ENCODE results near the gene SNTG2.
"Not testable (repeated sequence)": the region's sequence is repeated elsewhere in the genome, so short reads cannot be mapped to it uniquely, and the experiment has no call there.

The SNTG2 gene

DNA sequence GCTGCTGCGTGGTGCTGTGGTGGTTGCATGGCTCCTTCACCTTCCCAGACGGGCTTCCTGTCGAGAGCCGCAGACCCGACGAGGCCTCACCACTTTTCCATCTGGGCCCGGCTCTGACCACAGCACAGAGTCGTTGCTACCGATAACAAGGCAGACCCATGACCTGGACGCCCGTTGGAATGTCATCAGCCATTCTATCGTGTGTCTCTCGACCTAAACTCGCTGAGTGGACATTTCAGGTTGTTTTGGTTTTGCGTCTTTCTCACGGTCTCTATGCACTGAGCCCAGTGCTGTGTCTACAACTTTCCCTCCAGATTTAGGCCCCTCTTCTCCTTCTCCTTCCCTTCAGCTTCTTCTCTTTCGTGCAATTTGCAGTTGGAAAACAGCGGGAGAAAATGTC lies 257.9 kb downstream of the SNTG2 start:
- DNase-seq = no peak

DNA sequence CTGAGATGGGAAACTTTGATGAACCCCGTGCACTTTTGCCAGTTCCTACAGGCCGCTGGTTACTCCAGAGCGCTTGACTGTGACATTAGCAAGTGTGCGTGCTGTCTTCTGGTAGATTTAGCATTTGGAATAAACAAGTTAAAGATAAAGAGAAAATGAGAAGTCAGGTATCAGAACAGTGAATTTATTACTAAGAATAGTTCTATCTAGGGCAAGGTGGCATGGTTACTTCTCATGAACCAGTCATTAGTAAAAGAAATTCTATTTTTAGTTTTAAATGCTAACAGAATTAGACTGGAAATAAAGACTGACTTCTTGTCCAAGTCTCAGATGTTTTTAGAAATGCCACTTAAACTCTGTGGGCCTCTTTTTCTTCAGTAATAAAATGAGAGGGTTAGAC lies 258.6 kb downstream of the SNTG2 start:
- DNase-seq = no peak

DNA sequence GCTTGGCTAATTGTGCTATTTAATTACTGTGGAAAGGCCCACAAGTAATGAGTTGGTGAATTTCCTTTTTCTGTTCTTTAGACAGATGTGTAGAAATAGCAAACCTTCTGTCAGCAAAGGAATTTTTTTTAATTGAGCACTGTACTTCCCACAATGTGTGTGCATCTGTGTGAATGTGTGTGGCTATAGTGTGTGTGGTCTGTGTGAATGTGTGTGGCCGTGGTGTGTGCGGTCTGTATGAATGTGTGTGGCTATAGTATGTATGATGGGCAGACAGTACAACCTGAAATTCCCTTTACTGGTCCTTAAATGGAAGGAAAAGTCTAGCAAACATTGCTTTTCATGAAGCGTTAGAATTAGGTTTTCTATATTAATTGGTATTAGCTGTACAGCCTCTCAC lies 259.1 kb downstream of the SNTG2 start:
- no peak for DNase-seq

DNA sequence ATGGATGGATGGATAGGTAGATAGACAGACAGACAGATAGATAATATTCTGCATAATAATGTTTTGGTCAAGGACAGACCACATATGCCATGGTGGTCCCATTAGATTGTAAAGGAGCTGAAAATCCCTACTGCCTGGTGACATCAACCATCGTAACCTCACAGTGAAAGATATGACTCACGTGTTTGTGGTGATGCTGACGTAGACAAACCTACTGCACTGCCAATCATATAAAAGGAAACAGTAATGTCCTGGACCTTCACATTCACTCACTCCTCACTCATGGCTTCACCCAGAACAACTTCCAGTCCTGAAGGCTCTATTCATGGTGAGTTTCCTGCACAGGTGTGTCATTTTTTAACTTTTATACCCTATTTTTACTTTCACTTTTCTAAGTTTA lies 259.7 kb downstream of the SNTG2 start:
- DNase-seq = no peak

DNA sequence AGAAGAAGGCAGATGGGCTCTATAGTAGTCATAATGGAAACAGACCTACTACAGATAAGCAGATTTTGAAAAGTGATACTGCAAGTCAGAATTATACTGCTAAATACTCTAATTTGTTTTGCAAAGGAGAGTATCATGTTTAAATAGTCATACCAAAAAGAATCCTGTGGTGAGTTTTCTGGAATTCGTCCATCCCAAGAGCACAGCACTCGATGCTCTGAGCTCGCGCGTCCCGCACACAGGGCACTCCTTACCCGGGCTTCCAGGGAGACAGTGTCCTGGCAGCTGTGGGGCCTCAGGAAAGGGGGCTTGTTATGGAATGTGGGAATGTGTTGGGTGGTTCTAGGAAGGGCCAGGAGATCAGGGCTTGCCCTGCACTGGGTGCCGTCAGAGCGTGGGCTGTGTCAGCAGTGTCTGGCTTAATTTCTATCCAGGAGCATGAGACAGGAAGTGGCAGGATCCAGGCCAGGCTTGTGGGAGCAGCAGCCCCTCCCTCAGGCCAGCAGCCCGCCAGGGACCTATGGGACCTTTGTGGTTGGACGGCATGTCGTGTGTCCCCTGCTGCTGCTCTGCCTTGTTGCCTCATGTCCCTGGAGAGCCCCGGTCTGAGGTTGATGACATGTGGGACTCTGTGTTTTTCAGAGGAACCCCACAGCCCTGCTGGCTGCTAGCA lies 269.4 kb downstream of the SNTG2 start:
- DNase-seq = no peak

DNA sequence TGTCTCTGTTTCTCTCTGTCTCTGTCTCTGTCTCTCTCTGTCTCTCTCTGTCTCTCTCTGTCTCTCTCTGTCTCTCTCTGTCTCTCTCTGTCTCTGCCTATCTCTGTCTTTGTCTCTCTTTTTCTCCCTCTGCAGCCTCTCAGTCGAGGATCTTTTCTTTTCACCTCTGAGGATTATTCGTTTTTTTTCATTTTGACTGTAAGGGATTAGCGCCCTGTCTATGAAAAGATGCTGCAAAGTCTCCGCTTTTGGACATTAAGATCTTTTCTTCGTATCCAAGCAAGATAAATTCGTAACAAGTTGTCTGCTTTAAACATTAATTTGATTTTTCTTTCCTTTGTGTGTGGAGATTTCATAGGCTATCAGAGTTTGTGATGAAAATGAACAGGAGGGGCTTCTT lies 271.4 kb downstream of the SNTG2 start:
- no peak for DNase-seq

DNA sequence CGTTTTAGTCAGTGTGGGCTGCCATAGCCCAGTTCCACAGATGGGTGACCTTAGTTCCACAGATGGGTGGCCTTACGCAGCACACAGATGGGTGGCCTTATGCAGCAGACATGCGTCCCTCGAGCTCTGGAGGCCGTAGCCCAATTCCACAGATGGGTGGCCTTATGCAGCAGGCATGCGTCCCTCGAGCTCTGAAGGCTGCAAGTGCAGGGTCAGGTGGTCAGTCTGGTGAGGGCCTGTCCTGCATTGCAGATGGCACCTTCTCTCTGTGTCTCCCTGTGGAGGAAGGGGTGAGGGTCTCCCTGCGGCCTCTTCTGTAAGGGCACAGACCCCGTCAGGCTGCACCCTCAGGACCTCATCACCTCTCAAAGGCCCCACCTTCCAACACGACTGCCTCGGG lies 273.1 kb downstream of the SNTG2 start:
- DNase-seq = no peak

DNA sequence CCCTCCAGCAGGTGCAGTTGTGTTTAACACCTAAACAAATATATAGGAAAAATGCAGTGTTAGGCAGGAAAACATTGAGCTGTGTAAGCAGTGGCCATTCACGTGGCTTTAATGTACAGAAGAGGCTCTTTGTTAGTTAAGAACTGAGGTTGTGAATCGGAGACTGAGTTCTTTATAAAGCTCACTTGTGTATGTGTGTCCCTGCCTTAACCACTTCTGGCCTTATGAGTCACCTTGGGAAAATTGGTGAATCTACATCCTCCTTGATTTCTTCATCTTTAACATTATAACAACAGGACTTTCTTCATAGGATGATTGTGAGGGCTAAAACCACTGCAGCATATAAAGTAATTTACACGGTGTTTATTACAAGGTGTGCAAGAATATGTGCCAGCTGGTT lies 274.3 kb downstream of the SNTG2 start:
- no peak for DNase-seq

DNA sequence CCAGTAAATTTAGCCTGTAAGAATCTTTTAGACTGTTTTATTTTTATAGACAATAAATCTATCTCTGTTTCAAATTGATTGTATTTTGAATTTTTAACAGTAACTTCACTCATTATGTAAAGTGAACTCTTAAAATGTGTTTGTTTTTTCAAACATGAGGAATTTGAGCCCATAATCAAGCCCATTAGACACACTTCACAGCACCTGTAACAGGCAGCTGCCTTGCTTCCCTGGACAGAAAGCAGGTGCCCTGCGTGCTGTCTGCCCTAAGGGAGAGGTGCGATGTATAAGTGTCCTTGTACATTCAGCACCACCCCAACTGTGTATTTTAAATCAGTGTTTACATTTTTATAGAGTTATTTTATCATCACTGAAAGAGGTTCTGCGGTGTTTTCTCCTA lies 276.1 kb downstream of the SNTG2 start:
- DNase-seq = no peak

DNA sequence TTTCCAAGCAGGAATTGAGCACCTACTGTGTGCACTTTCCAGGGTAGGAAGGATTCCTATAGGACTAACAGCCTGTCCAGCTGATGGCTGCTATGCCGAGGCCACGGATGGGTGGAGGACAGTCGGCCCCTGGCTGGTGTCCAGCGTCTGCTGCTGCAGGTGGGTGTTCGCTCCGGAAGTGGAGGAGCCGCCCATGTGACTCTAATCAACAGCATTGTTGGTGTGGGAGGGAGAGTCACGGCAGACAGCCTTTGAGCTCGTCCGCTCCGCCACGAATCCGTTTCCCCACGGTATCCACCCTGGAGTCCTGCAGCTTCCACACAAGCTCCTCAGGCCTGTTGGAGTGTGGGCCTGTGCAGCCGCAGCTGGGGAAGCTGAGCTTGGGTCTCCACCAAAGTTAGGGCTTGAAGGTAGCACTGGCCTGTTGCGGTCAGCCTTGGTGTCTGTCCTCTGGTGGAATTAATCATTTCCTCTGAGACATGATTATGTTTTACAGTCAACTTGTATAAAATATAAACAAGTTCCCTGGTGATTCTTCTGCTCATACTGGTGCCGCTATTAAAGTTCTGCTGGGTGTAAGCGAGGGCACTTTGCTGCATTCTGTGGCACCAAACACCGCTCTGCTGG lies 276.7 kb downstream of the SNTG2 start:
- DNase-seq = no peak

DNA sequence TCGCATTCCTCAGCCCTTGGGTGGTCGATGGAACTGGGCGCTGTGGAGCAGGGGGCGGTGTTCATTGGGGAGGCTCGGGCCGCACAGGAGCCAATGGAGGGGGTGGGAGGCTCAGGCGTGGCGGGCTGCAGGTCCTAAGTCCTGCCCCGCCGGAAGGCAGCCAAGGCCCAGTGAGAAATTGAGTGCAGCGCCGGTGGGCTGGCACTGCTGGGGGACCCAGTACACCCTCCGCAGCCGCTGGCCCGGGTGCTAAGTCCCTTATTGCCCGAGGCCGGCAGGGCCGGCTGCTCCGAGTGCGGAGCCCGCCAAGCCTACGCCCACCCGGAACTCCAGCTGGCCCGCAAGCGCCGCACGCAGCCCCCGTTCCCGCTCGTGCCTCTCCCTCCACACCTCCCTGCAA lies 278.9 kb downstream of the SNTG2 start:
- not testable (repeated sequence) for DNase-seq

DNA sequence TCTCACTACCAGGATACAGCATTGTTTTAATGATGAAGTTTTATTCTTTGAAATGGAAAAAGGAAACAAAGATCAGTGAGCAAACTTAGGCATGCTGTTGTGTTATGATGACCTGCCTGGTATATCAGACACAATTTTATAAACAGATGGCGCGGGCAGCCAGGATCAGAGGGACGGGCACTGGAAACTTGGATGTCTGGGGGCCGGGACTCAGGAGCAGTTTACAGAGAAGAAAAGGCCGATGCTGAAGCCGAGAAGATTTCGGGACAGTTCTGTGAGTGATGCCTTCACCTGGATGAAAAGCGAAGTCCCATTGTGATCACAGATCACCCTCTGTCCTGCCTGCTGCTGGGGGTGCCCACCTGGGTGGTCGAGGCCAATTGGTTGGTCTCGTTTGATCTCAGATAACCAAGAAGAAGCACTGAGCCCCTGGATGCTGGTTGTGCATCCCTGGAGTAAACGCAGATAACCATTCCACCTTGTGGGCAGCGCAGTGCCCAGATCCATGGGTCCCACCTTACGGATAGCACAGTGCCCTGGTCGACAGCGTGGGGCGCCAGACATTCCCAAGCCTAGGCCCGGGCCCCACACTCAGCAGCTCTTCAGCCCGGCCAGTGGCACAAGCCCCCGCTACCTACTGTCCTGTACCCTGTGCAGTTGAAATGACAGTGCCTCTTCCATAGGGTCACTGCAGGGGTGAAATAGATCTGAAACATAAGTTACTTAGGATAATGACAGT lies 279.7 kb downstream of the SNTG2 start:
- no peak for DNase-seq

DNA sequence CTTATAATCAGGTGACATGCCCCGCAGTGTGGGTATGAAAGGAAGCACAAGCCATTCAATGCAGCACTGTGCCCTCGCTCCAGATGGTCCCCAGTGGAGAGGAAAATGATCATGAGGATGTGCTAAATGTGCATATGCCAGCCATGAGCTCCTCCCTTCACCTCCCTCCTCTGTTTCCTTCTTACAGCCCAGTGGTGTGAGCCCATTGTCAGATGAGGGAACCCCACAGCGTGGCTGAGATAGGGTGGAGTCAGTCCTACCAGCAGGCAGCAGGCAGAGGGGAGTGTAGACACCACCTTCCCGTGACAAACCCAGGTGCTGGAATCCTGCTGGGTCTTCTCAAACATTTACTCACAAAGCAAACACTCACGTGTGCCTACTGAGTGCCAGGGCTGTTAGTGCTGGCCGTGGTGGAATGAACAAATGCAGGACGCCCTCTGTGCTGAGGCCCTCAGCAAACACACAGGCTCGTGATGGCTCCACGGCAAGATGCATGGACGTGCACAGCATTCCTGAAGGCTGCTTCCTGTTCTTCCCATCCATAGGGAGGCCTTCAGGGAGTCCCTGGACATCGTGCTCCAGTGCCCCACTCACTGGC lies 280.9 kb downstream of the SNTG2 start:
- no peak for DNase-seq

DNA sequence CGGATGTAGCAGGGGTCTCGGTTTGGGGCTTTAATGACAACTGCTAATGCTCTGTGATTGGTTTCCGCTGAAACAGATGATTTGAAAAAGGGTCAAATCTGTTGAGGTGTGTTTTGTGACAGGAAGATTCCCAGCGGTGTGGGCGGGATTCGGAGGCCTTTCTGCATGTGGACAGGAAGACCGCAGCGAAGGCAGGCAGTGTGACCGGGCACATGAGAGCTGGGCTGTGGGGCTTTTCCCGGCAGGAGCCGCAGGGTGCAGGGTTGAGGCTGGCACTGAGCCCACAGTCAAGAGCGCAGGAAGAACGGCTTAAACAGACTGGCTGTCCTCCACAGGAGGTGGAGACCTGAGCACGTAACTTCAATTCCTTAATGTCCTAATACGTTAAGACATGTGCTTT lies 282.6 kb downstream of the SNTG2 start:
- no peak for DNase-seq

DNA sequence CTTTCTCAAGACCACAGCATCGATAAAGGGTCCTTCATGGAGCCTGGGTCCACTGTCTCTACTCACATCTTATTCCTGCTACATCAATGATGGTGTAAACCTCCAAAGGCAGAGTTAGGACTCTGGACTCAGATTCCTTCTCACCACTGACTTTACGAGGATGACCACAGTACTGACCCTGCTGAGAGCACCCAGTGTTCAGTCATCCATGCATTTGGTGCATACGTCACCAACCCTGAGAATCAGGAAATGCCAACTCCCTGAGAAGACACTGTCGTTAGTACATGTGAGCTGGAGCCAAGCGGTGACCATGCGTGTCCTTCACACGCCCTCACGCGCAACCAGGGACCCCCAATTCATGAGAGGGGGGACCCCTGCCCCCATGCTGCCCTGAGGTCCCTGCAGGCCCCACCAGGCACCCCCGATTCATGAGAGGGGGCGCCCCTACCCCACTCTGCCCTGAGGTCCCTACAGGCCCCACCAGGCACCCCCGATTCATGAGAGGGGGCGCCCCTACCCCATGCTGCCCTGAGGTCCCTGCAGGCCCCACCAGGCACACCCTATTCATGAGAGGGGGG lies 284.2 kb downstream of the SNTG2 start:
- DNase-seq = no peak

DNA sequence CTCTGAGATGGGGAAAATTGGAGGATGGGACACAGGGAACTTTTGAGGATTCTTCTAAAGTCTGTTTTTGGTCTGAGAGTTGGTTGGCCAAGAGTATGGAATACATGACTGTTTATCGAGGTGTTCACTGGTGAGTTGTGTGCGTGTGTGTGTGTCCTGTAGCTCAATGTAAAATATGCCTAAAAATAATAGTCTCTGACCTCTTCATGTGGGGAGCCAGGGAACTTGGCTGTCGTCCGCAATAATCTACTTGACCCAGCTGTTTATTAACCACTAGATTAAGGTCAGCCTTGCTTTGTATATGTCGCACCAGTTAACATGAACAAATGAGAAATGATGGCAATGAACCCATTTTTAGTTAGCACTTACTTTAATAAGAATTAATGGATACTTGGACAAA lies 285.2 kb downstream of the SNTG2 start:
- no peak for DNase-seq

DNA sequence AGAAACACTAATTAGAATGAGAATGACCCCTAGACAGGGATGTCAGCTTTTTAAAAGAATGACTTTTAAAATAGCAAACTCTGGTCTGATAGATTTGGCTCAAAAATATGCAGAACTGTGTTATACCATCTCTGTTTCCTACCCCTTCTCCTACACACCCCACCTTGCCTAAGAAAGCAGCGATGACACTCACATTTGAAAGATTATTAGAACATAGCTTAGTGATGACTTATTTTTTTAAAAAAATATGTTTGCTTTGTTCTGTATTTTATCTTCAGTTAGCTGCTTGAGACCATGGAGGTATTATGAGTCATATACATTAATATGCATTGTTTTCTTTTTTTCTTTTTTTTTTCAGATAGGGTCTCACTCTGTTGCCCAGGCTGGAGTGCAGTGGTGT lies 286.0 kb downstream of the SNTG2 start:
- DNase-seq = no peak

DNA sequence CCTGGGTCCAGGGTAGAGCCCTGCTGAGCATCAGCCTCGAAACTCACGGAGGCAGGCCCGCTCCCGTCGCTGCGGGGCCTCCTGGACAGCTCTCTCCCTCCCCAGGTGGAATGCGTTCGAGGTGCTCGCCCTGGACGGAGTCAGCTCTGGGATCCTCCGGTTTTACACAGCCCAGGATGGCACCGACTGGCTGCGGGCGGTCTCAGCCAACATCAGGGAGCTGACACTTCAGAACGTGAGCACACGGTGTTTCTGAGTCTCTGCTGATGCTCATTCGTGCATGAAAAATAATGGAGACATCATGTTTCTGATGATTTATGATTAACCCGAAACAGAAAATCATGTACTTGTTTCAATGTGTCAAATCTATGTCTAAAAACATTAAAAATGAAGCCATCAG lies 287.1 kb downstream of the SNTG2 start:
- no peak for DNase-seq

DNA sequence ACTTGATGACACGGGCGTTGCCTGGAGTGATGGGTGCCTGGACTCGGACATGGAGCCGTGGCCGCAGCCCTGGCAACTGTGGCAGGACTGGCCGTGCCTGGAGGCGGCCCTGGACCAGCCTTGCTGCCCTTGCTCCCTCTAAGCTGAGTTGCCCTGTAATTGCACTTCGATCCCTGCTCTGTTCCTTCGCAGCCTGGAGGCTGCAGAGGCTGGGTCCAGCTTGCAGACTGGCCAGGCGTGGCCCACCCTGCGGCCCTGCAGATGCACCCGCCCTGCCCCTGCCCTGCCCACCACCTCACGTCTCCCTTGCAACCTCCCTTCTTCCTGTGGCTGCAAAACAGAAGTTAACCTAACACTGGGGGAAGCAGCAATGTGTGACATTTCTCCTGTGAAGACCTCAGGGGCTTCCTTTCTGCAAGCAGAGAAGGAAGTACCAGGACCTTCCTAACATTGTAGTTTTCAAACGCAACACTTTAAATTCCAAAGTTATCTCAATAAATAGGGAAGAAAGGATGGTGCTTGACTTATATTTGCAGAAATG lies 288.0 kb downstream of the SNTG2 start:
- no peak for DNase-seq

DNA sequence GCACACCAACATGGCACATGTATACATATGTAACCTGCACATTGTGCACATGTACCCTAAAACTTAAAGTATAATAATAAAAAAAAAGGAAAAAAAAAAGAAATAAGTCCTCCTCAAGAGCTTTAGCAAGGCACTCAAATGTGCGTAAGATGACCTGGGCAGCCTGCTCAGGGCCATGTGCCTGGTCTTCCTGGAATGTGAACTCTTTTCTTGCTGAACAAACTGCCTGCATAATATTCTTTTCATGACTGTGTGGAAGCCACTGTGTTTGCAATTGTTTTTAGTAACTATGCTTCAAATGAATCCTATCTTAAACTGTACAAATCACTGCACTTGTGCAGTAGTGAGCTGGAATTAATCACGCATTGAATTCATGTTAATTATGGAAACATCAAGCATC lies 294.5 kb downstream of the SNTG2 start:
- no peak for DNase-seq

DNA sequence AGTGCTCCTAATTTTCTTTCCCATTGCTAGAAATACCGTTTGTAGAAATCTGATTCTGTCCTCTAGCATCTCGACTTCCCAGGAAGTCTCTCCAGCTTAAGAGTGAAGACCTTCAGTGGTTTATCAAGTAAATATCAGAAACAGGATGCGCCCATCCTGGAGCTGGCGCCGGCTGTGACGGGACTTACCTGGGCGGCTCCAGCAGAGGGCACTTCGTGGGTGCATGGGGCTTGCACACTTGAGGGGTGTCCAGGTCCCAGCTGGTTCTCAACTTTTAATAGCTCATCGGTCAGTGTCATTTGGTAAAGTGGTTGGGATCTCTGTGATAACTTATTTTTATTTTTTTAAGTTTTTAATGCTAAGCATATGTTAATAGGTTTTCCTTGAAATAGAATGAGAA lies 295.6 kb downstream of the SNTG2 start:
- no peak for DNase-seq

DNA sequence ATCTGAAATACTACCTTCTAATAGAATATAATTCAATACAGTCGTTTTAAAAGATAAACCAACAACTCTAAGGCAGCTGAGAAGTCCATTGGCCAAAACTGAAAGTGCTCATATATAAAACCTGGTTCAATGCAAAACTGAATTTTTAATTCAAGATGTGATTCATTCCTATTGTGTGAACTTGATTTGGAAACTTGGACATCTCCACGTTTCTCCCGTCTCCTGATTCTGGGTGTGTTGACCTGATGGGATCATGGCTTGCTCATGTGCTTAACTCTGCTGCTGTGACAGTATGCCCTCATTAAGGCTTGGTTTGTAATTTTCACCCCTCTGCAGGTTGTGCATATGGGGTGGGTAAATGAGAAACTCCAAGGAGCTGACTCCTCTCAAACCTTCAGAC lies 296.3 kb downstream of the SNTG2 start:
- DNase-seq = no peak

DNA sequence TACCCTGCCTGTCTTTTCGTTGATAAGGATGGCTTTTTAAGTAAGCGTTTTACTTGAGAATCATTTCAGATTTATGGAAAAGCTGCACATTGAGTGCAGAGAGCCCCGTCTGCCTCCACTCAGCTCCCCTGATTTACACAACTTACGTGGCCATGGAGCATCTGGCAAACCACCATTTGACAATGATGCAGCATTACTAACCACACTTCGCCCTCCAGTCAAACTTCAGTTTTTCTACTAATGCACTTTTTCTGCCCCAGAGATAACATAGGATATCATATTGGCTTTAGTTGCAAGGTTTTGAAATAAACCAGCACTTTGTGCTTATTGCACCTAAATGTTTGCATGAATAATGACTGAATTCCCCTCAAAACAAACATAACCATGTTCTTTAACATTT lies 297.5 kb downstream of the SNTG2 start:
- DNase-seq = no peak
